Dedifferentiated amniotic fluid mesenchymal stem cell (primary cell): ENCODE measurements around the gene TXNDC9.
A peak's percentile ranks its signal among the peaks of the same experiment; 100 is the strongest.
"Not testable (repeated sequence)": the region's sequence is repeated elsewhere in the genome, so short reads cannot be mapped to it uniquely, and the experiment has no call there.

Experiments
- DNase-seq: peaks from one replicate; pipeline ENCODE4 v3.0.0-alpha.2; 2016; ENCODE audit errors: extremely low spot score

The TXNDC9 gene

GRCh38 chr2:99325384-99325783 lies 10.7 kb downstream of the TXNDC9 start:
- no peak for DNase-seq

DNA sequence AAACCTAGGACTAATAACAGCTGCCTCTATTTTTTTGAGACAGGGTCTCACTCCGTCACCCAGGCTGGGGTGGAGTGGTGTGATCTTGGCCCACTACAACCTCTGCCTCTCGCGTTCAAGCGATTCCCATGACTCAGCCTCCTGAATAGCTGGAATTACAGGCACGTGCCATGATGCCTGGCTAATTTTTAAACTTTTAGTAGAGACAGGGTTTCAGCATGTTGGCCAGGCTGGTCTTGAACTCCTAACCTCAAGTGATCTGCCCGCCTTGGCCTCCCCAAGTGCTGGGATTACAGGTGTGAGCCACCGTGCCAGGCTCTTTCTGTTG lies 18.3 kb downstream of the TXNDC9 start:
- DNase-seq, result not testable (repeated sequence)

GRCh38 chr2:99317161-99317872 lies 18.8 kb downstream of the TXNDC9 start:
- no peak for DNase-seq

DNA sequence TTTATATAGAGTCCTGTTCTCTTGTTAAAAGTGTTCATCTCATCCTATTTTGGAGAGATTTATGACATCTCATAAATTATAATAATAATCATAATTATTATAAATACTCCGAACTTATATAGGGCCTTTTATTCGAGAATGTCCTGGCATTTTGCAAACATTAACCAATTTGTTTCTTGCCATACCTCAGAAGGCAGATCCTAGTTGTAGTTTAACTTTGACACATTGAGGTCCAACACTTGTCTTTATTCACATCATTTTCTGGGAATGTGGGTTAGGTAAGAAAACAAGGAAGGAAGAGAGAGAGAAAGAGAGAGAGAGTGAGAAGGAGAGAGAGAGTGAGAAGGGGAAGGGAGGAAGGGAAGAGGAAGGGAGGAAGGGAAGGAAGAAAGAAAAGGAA lies 35.0 kb downstream of the TXNDC9 start, which contains the start of gene LYG1:
Gene LYG1, minus strand, starts transcription at position 101 of the 400 bp plus-strand sequence. CDS start 5,527 bp downstream, outside the sequence.
- not testable (repeated sequence) for DNase-seq

- DNase-seq, result no peak
These were observed 36.6 kb downstream of the TXNDC9 start for GRCh38 chr2:99299580-99299979.

GRCh38 chr2:99297994-99298393 lies 38.1 kb downstream of the TXNDC9 start:
- no peak for DNase-seq

DNA sequence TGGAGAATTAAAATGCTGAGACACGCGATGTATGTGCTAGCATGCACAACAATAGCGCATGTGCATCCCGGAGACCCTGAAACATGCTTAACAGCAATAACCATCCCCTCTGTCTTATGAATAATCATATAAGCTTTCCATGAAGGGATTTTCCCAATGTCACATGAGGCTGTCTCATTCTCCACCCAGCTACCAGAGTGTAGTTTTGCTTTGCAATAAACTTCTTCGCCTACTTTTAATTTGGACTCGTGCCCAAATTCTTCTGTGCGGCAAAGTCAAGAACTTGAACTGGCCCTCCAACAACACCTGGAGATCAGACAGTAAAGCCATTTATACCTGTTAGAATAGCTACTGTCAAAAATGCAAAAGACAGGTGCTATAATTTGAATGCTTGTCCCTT lies 50.6 kb downstream of the TXNDC9 start:
- DNase-seq, result no peak

- no peak for DNase-seq
These were observed 56.0 kb downstream of the TXNDC9 start for GRCh38 chr2:99279969-99280695.

GRCh38 chr2:99278793-99279291 lies 57.3 kb downstream of the TXNDC9 start:
- peak; percentile 71 for DNase-seq

DNA sequence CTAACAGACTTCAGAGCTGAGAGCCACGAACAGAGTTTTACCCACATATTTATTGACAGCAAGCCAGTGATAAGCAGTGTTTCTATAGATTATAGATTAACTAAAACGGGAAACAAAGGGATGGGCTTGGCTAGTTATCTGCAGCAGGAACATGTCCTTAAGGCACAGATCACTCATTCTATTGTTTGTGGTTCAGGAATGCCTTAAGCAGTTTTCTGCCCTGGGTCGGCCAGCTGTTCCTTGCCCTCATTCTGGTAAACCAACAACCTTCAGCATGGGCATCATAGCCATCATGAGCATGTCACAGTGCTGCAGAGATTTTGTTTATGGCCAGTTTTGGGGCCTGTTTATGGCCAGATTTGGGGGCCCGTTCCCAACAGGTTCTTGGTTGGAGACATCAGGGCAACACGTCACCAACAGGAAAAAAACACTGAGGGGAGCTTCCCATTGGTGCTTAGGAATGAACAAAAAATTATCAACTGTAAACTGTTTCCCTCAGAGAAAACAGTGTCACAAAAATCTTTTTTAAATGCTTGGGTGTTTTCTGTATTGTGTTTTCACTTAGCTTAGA lies 57.9 kb downstream of the TXNDC9 start:
- DNase-seq, result not testable (repeated sequence)

- DNase-seq, result no peak
These were observed 60.3 kb downstream of the TXNDC9 start for GRCh38 chr2:99275882-99276281.
